GM19239 (cell line): Measurements from ENCODE around the gene CLEC16A.

Experiments used
- DNase-seq: peaks from one replicate; pipeline ENCODE4 v3.0.0; 2011; ENCODE audit warnings: low spot score; ENCODE audit not compliant: insufficient read length
- FAIRE-seq: peaks from 2 replicates; lab custom pipeline; 2011; peaks lifted over from hg19 to GRCh38; lab: Jason Lieb, UNC

CLEC16A gene

DNA sequence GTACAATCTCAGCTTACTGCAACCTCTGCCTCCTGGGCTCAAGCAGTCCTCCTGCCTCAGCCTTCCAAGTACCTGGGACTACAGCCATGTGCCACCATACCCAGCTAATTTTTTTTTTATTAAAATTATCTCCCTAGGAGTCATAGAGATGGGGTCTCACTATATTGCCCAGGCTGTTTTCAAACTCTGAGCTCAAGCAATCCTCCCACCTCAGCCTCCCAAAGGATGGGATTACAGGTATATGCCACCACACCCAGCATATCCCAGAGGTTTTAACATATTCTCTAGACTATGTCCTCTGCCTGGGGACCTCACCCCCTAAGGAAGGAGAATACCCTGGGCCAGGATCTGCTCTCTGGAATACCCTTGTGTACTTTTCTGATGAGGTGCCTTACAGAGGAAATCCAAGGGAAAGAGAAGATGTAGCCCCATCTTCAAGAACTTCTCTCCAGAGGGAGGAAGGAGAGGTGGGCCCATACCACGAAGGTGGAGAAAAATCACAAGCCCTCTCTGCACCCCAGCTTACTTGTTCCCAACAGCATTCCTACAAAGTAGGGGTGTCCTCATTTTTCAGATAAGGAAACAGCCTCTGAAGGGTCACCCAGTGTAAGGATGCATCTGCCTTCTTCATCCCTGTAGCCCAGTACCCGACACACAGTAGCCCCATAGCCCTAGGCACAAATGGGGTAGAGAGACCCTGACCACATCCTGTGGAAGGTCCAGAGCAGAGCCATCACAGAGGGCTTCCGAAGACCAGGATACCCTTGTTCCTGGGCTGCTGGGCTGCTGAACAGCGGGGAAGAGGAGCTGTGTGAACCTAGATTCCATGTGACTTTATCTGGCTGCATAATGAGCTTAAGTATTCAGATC lies 160.0 kb downstream of the CLEC16A start:
- DNase-seq (no peak), FAIRE-seq (no peak)

DNA sequence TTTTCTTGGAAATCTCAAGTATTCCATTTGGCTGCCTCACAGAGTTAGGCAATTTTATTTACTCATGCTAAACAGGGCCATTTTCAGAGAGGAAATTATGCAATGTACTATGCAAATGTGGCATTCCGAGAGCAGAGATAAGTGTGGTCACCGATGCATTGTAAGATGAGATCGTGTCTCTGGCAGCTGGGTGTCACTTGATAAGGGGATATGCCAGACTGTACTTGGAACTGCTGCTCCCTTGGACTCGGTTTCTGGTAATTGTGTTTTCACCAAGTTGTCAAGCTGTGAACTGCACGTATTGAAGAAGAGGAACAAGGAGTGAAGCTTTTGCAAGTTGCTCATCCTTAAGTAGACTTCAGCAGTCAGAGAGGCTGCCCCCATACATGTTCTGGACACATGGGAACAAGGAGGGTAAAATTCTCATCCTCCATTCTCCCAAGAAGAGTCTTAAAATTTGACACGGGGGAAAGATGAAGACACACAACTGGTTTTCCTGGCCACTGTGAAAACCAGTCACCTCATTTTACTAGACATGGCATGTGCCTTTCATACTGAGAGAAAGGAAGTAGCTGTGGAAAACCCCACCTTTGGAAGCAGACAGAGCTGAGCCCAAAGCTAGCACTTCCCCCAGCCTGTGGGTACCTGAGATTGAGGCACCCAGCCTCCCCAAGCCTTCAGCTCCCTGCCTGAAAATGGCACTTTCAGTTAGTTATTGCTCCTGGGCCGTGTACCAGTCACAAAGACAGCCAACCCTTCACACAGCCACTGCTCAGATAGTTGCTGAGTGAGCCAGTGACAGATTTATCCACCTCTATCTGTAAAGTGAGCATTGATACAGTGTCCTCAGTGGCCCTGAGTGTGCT lies 160.9 kb downstream of the CLEC16A start:
- DNase-seq, result peak; percentile 54
- FAIRE-seq, result peak; percentile 90

DNA sequence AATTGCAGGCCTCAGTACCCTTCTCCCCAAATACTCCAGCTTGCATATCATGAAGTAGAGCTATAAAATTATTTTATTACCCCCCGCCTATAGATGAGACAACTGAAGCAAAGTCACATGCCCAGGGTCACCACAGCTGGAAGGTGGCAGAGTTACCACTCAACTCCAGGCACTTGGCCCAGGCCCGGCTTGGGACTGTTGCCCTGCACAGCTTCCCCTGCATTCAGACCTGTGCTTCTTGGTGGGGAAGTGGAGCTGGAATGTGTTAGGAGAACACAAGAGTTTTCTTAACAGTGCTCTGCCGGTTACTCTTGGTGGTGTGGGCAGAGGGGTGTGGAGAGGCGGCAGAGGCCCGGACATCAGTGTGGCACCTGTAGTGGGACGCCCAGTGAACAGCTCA lies 162.4 kb downstream of the CLEC16A start:
- DNase-seq (no peak), FAIRE-seq (no peak)

GRCh38 chr16:11107780-11108465 lies 163.6 kb downstream of the CLEC16A start:
- DNase-seq (no peak), FAIRE-seq (no peak)

DNA sequence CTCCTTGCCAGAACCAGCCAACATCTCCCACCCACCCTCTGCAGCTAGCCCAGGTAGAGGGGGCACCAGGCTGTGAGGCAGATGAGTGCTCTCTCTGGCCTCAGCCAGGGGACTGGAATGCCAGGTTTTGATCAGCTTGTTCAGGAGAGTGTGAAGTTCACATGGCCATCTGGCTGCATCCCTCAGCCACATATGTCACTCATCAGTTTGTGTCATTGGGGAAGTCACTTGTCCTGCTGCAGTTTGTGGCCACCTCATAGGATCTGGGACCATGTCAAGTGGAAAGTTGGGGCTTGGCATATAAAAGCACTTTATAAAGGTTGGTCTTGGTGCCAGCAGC lies 164.1 kb downstream of the CLEC16A start:
- DNase-seq (no peak), FAIRE-seq (no peak)

DNA sequence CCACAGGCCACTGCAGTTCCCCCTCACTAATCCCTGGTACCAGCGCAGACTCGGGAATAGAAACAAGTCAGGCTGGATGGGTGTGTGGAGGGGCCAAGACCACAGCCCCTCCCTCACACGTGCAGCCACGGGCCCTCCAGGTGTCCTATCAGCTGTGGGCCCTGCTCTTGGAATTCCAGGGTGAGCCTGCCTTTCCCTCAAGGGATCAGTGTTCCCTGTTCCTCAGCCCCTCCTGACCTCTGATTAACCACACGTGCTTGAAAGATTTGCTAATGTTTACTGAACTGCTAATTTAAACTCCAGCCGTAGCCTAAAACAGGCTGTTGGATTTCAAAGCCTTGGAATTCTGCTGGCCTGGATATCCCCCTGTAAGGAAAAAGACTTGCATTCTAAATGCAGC lies 165.2 kb downstream of the CLEC16A start:
- FAIRE-seq, result no peak
- DNase-seq, result no peak

DNA sequence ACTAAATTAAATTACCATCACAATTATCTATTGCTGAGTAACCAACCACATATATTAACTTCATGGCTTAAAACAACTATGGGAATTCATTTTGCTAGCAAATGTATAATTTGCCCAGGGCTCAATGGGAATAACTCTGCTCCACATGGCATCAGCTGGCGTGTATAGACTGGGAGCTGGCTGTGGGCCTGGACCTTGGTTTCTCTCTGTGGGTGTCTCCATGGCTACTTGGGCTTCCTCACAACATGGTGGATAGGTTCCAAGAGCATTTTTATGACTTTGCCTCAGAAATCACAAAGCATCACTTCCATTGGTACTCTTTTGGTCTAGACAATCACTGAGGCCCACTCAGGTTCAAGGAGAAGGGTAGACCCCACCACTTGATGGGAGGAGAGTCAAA lies 166.8 kb downstream of the CLEC16A start:
- no peak for FAIRE-seq
- no peak for DNase-seq

GRCh38 chr16:11111856-11112634 lies 167.7 kb downstream of the CLEC16A start:
- FAIRE-seq (no peak), DNase-seq (no peak)

DNA sequence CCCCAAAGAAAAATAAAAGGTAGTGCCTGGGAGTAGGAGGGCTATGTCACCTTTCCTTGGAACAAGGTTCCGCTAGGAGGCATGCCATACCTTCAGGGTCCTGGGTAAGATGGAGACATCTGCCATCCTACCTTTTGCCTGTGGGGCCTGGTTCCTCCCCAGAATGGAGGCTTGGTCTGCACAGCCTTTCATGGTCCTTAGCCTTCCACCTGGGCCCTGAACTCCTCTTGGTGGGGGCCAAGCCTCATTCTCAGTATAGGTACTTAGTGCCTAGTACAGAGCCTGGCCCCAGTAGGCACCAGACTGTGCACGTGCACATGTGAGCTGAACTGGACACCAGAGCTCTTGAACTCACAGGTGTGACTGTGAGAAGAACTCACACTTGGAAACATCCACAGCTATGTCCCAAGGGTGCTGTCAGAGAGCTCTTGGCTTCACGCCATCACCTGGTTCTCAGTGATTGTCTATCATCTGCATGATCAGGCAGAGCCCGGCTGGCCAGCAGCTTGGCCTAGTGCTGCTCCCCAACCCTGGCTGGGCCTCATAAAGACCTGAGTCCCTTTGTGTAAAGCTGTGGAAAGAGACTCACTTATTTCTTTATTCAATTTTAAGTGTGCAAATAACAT lies 168.5 kb downstream of the CLEC16A start:
- FAIRE-seq (peak; percentile 21), DNase-seq (no peak)

DNA sequence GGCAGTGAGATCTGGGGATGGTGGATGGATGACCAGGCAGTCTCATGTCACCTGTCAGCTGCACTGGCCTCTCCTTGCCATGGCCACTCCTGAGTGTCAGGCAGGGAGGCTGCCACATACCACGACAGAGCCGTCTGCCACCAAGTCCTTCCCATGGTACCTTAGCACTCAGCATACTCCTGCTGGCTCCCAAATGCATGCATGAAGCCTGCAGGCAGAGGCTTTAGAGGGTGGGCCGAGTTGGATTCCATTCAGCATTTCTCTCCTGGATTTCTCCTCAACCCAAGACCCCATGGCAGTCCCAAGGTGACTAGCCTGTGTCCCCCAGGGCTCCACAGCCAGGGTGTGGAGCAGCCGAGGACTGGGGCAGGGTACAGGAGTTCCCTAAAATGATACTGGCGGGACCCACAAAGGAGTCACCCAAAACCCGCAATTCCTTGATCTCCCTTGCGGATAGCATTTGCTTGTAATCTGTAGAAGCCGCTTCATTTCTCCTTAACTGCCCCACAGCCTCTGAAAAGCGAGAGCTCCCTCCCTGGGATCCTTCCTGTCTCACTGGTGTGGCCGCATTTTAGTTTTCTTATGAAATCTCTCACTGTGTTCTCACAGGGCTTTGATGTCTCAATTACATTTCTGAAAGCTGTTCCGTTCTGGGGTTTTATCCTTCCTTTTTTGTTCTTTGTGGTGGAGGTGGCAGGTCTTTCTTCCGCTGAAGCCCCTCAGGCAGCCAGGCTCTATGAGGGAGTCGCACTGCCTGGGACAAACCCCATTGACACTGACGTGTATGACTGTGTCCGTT lies 170.2 kb downstream of the CLEC16A start:
- DNase-seq, result no peak
- FAIRE-seq, result peak; percentile 67

DNA sequence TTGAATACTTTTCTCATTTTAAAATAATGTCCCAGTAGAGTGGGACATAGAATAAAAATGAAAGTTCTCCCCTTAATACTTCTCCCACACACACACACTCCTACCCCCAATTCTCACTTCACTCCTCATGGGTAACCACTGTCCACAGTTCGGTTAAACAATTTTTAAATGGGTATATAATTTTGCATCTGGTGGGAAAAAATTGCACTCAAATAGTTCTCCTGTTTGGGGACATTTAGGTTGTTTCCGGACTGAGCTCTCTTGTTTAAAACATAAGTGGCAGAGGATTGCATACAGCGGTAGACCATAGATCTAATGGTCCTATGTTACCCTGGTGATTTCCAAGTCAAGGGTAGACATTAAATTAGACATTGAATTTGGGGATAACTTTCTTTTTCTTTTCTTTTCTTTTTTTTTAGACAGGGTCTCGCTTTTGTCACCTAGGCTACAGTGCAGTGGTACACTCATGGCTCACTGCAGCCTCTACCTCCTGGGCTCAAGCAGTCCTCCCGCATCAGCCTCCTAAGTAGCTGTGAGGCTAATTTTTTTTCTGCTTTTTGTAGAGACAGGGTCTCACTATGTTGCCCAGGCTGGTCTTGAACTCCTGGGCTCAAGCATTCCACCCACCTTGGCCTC lies 173.3 kb downstream of the CLEC16A start:
- FAIRE-seq (no peak), DNase-seq (no peak)

- no peak for DNase-seq
- FAIRE-seq, result no peak
Measured at GRCh38 chr16:11118479-11118878, 174.1 kb downstream of the CLEC16A start.

- FAIRE-seq, result no peak
- no peak for DNase-seq
Measured at GRCh38 chr16:11121083-11121608, 176.8 kb downstream of the CLEC16A start.

- FAIRE-seq (no peak), DNase-seq (no peak)
Measured at GRCh38 chr16:11121914-11122692, 177.7 kb downstream of the CLEC16A start.

GRCh38 chr16:11123666-11124065 lies 179.3 kb downstream of the CLEC16A start:
- FAIRE-seq (no peak), DNase-seq (no peak)

- no peak for DNase-seq
- FAIRE-seq, result no peak
Measured at GRCh38 chr16:11125936-11126335, 181.6 kb downstream of the CLEC16A start.

- no peak for DNase-seq
- no peak for FAIRE-seq
Measured at GRCh38 chr16:11126399-11127054, 182.2 kb downstream of the CLEC16A start.
